Tibial nerve (tissue), 4 donors: ENCODE measurements around the gene FOXL2.

ENCODE experiments used
- CTCF ChIP-seq, 5 experiments: fragments of 200-600 bp in 3 of 5; fragments of 450-650 bp in 2 of 5; sonication (generic) in 3 of 5; IDR thresholded peaks; one replicate each; pipeline ENCODE4 v1.5.1; 2016 to 2019; ENCODE audit warnings: antibody characterized with exemption in 5 of 5, mild to moderate bottlenecking in 3 of 5, moderate library complexity in 2 of 5
- EP300 ChIP-seq, 2 donors: sonication (generic); formaldehyde crosslinking; IDR thresholded peaks; one replicate each; pipeline ENCODE4 v1.6.1; 2017; ENCODE audit warnings: antibody characterized with exemption in 2 of 2, mild to moderate bottlenecking in 1 of 2
- POLR2A ChIP-seq, 2 donors: fragments of 450-650 bp; IDR thresholded peaks; one replicate each; pipeline ENCODE4 v1.6.1; 2017; ENCODE audit warnings: antibody characterized with exemption in 2 of 2, mild to moderate bottlenecking in 2 of 2, moderate library complexity in 2 of 2

- TF ChIP-seq CTCF (IDR thresholded peaks at IDR 0.05) (no peak), POLR2A (IDR thresholded peaks at IDR 0.05) (no peak), EP300 (IDR thresholded peaks at IDR 0.05) (no peak)
Observed at GRCh38 chr3:138942271-138942670, 4.7 kb downstream of the FOXL2 start.
